HG03045 (cell line): ENCODE measurements around the gene PRDM12.

Experiments used
- ATAC-seq: cut with Tn5 transposase; IDR thresholded peaks from one replicate; pipeline ENCODE4 v1.9.1; 2021; ENCODE audit warnings: mild to moderate bottlenecking, moderate library complexity; ENCODE audit not compliant: unreplicated experiment

Gene PRDM12

DNA sequence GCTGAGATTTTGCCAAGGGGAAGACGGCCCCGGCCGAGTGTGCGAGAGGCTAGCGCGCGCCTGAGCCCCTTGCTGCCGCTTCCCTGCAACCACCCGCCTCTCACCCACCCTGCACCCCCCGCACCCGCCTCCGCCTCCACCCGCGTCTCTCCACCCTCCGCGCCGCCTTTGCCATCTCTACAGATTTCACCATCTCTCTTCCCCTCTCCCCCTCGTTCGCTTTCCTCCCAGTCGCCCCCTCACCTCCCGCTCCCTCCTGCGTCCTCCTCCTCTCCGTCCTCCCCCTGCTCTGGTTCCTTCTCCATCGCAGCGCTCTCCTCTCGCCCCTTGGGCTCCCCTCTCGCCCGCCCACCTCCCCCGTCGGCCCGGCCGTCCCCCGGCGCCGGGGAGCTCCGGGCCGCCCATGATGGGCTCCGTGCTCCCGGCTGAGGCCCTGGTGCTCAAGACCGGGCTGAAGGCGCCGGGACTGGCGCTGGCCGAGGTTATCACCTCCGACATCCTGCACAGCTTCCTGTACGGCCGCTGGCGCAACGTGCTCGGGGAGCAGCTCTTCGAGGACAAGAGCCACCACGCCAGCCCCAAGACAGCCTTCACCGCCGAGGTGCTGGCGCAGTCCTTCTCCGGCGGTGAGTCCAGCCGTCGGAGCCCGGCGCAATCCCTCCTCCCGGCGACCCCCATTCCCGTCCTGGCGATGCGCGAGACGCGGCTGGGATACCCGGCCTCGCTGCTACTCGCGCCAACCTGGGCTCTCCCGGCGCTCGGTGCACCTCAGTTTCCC is at the start of gene PRDM12:
Gene PRDM12 (plus strand): TSS at position 344 of the 778 bp plus-strand sequence. CDS start 60 bp downstream, at position 404.
- ATAC-seq = no peak

DNA sequence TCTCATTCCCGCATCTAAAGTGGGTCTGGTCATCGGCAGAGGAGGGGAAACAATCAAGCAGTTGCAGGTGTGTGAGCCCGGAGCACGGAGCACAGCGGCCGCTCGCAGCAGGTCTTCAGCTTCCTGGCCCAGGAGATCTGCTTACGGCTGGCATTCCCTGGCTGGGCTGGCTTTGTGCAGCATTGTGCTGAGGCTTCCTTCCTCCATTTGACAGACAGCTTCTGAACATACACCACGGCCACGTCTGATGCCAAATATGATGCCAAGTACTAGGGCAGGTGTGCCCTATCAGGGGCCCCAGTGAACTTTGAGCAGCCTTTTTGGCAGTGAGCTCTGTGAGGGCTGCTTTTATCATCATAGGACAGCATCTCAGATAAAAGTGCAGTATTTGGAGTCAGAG is 47.9 kb upstream of the PRDM12 start:
- no peak for ATAC-seq

GRCh38 chr9:130623466-130623865 is 40.9 kb upstream of the PRDM12 start:
- ATAC-seq = no peak

- ATAC-seq = no peak
Measured at GRCh38 chr9:130624154-130624553, 40.2 kb upstream of the PRDM12 start.

DNA sequence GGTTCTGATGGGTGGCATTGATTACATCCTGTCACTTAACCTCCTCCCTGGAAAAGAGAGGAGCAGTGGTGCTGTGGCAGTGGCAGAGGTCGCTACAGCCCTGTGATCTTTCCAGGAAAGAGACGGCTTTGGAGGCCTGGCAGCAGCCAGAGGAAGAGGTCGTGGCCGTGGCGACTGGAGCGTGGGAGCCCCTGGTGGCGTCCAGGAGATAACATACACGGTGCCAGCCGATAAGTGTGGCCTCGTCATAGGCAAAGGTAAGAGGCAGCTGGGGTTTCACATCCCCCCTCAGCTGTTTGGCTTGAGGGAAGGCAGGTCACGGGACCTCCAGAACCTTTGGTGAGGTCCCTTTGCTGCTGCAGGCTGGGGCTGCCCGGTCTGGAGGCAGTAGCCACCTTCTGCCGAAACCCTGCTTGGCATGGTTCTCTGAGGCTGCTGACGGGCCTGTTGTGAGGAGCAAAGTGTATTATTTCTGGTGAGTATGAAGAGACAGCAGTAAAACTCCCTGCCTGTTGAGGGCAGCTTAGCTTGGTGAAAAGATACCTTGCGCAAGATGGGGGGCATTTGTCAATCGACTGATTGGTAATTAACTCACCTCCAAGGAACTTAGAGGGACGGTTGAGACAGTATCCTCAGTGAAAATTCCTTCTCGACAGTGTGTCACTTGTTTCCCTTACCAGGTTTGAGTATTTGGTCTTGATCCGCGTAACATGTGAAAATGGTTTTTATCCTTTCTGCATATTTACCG is 38.0 kb upstream of the PRDM12 start:
- no peak for ATAC-seq

- ATAC-seq = no peak
Measured at GRCh38 chr9:130627051-130627450, 37.3 kb upstream of the PRDM12 start.

DNA sequence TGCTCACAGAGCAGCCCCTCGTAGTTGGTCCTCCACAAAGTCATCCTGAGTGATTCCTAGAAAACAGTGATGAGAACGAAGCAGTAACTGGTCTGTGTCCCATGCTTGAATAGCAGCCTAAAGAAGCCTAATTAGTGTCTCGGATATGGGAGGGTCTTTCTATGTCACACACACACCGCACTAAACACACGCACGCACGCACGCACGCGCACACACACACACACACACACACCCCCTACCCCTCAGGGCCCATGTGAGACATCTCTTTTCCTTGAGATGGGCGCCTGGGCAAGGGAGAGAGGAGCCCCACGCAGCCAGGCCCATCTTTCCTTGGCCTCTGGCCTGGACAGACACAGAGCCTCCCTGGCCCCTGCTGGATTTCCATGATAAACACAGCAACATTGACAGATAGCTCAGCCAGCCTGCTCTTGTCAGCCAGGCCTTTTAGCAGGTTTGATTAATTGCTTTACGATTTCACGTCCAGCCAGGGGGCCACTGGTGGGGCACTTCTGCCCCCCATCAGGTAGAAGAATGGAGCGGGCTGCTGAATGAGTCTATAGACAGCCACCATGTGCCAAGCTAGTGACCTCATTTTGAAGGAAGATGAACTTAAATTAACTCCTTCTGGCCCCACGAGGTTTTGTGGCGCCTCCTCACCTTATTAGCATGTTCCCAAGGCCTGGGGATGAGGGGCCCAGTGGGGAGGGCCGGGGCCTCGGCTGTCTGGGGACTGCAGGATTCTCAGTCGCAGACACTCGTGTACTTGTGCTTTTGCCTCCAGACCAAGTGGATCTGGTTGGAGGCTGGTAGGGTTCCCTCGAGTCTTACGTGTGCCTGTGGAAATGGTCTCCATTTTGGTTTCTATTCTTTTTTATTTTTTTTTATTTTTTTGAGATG is 36.2 kb upstream of the PRDM12 start:
- ATAC-seq = no peak

- ATAC-seq = no peak
Measured at GRCh38 chr9:130629443-130630070, 34.8 kb upstream of the PRDM12 start.

DNA sequence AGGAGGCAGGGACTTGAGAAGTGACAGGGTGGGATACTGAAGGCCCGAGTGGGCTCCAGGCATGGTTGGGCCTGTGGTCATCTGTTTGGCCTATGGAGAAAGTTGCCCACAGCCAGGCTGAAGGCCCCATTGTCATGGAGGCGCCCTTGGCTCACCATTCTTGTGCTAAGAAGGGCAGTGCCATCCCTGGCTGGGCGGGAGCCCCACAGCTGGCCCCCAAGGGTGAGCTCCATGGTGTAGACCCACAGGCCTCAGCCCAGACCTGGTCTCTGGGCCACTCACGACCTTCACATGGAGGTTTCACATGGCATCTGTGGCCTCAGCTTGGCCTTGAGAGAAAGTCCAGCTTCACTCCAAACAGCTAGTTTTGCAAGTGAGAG is 34.3 kb upstream of the PRDM12 start:
- ATAC-seq = no peak

DNA sequence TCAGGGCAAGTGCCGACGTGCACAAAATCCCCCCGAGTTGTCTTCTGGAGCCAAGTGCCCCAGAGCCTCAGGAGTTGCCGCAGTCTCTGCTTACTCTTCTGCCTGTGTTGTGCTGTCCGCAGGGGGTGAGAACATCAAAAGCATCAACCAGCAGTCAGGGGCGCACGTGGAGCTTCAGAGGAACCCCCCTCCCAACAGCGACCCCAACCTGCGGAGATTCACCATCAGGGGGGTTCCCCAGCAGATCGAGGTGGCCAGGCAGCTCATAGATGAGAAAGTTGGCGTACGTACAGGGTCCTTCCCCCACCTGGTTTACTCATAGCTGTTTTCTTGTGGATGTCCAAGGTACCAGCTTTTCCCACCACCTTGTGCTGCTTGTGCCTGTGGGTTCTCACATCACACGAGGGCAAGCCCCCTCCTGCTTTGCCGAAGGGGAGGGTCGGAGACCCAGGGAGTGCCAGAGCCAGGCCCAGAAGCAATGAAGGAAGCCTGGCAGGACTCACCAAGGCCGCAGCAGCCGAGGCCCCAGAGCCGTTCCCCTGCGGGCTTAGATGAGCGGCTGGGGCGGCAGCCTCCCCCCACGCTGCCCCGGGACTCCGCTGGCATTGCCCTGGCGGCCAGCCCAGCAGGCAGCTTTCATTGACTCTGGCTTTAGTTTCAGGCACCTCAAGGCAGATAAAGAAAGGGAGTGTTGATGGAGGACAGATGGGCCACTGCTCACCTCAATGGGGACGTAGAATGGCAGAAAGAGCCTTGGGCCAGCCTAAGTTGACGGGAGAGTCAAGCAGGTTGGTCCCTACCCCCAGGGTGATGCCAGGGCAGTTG is 33.7 kb upstream of the PRDM12 start:
- no peak for ATAC-seq

GRCh38 chr9:130631331-130632080 is 32.9 kb upstream of the PRDM12 start:
- ATAC-seq = no peak

GRCh38 chr9:130632081-130632710 is 32.2 kb upstream of the PRDM12 start:
- no peak for ATAC-seq

GRCh38 chr9:130632841-130633240 is 31.6 kb upstream of the PRDM12 start:
- no peak for ATAC-seq

- no peak for ATAC-seq
Measured at GRCh38 chr9:130633336-130634190, 30.8 kb upstream of the PRDM12 start.

GRCh38 chr9:130634191-130634768 is 30.1 kb upstream of the PRDM12 start:
- no peak for ATAC-seq

DNA sequence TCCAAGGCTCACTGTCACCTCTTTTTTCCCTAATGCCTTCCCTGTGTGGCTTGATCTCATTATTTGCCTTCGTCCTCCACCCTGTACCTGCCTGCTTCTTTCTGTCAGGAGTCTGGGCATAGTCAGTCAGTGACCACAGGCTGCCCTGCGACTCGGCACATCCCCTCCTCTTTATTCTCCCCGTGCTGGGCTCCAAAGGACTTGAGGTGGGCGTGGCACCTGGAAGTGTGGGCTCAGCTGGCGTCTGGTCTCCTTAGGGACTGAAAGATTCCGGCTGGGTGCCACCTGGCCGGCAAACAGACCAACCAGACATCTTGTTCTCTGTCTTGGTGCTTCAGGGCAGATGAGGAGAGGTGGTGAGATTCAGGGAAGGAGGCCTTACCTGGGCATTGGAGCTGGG is 29.6 kb upstream of the PRDM12 start:
- no peak for ATAC-seq

DNA sequence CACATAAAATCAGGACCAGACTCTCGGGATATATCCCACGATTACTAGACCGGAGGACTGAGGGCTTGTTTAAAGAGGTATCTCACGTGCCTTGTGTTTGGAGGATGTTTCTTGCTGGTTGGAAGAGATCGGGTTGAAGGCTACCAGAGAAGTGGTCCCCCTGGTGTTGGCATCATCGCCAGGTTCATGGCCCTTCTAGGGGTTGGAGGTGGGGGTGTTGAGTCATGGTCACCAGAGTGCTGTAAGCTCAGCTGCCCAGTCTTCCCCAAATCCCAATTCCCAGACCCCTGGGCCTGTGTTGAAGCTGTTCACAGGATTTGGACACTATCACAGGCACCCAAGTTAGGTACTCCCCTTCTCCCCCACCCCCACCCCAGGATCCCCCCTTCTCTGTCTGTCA is 29.1 kb upstream of the PRDM12 start:
- ATAC-seq = no peak
